HG03196 (cell line): Measurements from ENCODE around the gene ATPAF1.

ENCODE experiments used
- ATAC-seq: cut with Tn5 transposase; IDR thresholded peaks from one replicate; pipeline ENCODE4 v1.9.1; 2021; ENCODE audit not compliant: unreplicated experiment

Gene ATPAF1

DNA sequence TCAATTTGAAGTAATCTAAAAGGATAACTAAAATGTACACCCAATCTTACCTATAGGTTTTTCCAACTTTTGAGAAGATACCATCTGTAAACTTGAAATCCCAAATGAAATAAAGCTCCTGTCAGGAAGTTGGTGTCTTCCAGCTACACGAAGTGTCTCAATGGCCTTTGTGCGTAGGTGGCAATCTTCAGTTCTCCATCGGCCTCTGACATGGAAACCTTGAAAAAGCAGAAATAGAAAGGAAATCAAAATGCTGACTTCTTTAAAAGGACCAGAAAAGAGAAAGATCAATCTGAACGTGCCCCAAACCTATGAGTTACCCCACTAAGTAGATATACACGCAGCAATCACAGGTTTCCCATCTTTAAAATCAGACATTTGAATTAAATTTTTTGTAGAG, 74.1 kb downstream of the ATPAF1 start:
- ATAC-seq: no peak

DNA sequence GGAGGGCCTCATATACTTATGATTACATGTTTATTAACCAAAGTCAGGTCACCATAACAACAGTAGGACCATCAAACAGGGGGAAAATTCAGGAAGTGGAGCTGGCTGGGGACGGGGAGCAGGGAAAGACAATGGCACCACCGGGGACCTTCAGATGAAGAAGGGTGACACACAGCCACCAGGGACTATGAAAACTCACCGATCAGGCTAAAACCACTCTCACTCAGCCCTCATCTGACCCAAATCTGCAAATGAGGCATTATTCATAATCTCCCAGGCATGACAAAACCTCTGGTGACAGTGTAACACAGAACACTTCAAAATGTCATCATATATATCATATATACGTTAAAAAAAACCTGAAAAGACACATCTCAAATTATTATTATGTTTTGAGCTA, 75.3 kb downstream of the ATPAF1 start:
- ATAC-seq: no peak

- no peak for ATAC-seq
These were observed 78.6 kb downstream of the ATPAF1 start for GRCh38 chr1:46589529-46589928.

DNA sequence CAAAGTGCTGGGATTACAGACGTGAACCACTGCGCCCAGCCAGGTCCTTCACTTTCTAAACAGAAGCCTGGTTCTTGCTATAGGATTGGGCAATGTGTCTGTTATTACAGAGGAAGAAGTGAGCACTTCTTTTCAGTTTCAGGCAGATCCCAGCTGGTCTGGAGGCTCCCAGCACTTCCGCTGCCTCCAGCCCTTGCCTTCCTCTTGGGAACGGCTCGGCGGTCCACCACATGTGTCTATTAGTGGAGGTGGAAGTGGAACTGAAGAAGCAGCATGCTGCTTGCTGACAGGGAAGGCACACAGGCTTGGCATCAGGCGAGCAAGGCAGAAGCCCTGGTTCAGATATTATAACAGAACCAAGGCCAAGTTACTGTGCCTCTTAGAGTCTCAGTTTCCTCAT, 81.1 kb downstream of the ATPAF1 start:
- ATAC-seq: no peak

DNA sequence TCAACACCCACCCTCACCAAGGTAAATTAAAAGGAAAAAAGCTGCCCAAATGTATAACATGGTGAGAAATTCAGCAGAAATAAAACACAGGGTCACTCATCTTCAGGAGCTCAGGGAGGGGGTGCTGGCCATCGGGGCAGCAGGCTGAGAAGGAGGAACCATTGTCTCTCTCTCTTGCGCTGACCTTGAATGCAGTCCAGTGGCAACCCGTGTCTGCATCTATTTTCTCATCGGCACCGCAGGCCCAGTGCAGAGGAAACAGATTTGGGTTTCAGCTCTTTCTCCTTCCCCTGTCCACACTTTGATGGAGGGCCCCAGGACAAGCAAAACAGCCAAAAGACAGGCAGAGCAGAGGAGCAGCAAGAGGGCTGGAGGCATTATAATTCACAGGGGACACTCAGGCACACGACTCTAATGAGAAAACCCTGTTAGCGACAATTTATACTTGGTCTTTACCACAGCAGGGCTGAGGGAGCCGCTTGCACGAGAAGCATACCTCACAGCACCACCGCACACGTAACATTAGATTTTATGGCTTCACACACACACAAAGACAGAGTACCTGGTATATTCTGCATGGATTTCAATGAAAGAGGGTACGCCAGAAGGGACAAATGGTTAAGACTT, 82.7 kb downstream of the ATPAF1 start:
- no peak for ATAC-seq

GRCh38 chr1:46583494-46583893, 84.7 kb downstream of the ATPAF1 start:
- no peak for ATAC-seq

GRCh38 chr1:46582972-46583371, 85.2 kb downstream of the ATPAF1 start:
- no peak for ATAC-seq
